Psoas muscle (tissue), 8 donors: ENCODE measurements around the gene MRPL22. TPM values are rescaled to one million over a fixed set of nuclear protein-coding genes. Genes with fewer than 3 reads are reported as not detected.

Source experiments
- ATAC-seq, 4 donors: fragments of 200-7000 bp; cut with Tn5 transposase; one replicate each; pipeline ENCODE4 v1.9.1; 2020; ENCODE audit warnings: moderate library complexity in 3 of 4, mild to moderate bottlenecking in 2 of 4
- DNase-seq, 2 donors: peaks; one replicate each; pipeline ENCODE4 v3.0.0-alpha.2; 2020
- H3K27ac ChIP-seq: fragments of 200-600 bp; one replicate; pipeline ENCODE4 v1.8.0; 2022
- H3K27me3 ChIP-seq, 3 donors: fragments of 200-600 bp in 1 of 3; one replicate each; pipeline versions ENCODE4 v1.6.1 to v1.8.0; 2013 to 2022; ENCODE audit warnings: low read length in 2 of 3, mild to moderate bottlenecking in 2 of 3, moderate library complexity in 1 of 3; ENCODE audit not compliant: insufficient read depth in 3 of 3
- H3K36me3 ChIP-seq, 2 donors: fragments of 200-600 bp in 1 of 2; one replicate each; pipeline versions ENCODE4 v1.6.1 to v1.8.0; 2013 to 2022; ENCODE audit warnings: low read depth in 1 of 2, mild to moderate bottlenecking in 1 of 2, moderate library complexity in 1 of 2; ENCODE audit not compliant: insufficient read depth in 1 of 2
- H3K4me1 ChIP-seq: fragments of 200-600 bp; one replicate; pipeline ENCODE4 v1.8.0; 2022
- H3K4me3 ChIP-seq: fragments of 200-600 bp; one replicate; pipeline ENCODE4 v1.8.0; 2022; ENCODE audit warnings: mild to moderate bottlenecking
- H3K9me3 ChIP-seq: fragments of 200-600 bp; one replicate; pipeline ENCODE4 v1.8.0; 2022
- WGBS, 3 donors: extraction: QIAGEN DNeasy Blood & Tissue Kit; methylation state at CpG; one replicate each; pipeline versions ENCODE4 v1.1.6 to v1.1.7; 2013; 5-methylcytosine and 5-hydroxymethylcytosine counted together
- intact Hi-C, 2 donors: fragments of 100-400 bp; cut with DNase I; formaldehyde crosslinking; loops; one replicate each; pipeline versions ENCODE4 v1.11.0 to v1.14.2; 2022
- polyA plus RNA-seq, 3 donors: library from polyadenylated mRNA; stranded (reverse); fragments of 200-250 nt; gene quantifications; one replicate each; pipeline ENCODE4 v1.2.3, GENCODE V29; 2013
- total RNA-seq, 4 donors: library from RNA; stranded (reverse); fragmentation: NEBNext Ultra II Directional in 2 of 4; extraction: Animal tissue kit (Norgen Biotek cat#: 25700) in 2 of 4; gene quantifications; one replicate each; pipeline versions ENCODE4 v1.2.1 to v1.2.4, GENCODE V29; 2021 to 2023
- TF ChIP-seq, protein P1 (sequence below): fragments of 200-600 bp; IDR thresholded peaks from one replicate; pipeline ENCODE4 v1.8.0; 2022; ENCODE audit warnings: antibody characterized with exemption
- donor health status: healthy with polysubstance abuse.
- donor health status: DM: no; HTN: no; CAD: no; lungs with moderate emphysema.
- donor health status: Bipolar disorder and iron deficiency.
- donor health status: healthy.
- donor health status: DM: yes; HTN: yes; CAD: no.
- donor health status: DM: no; HTN: no; CAD: no.
- donor health status: DM: no; HTN: no; CAD: no.
- donor health status: DM: yes; HTN: yes; CAD: no.

MRPL22 gene
- total and polyA plus RNA-seq, 7 donors: 28.4 to 83.6 (median 46.7) TPM

DNA sequence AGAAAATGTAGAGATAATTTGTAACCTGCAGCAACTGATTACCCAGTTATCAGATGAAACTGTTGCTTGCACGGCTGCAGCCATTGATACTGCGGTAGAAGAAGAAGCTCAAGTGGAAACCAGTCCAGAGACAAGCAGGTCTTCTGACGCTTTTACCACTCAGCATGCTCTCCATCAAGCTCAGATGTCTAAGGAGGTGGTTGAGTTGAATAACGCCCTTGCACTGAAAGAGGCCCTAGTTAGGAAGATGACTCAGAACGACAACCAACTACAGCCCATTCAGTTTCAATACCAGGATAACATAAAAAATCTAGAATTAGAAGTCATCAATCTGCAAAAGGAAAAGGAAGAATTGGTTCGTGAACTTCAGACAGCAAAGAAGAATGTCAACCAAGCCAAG is 74.4 kb downstream of the MRPL22 start:
- DNase-seq (no peak), ATAC-seq (no peak)
- Histone ChIP-seq H3K4me1 (no peaks in the 10 kb centered on the region), H3K27ac (no peak overlapping the region), H3K27me3 (no peaks in the 10 kb centered on the region), H3K4me3 (no peak overlapping the region), H3K9me3 (no peaks in the 10 kb centered on the region), H3K36me3 (no peaks in the 10 kb centered on the region)
- 73 to 76% (median 75%) methylated on average over 6 of the region's 6 CpGs for WGBS, 3 donors
- TF ChIP-seq, protein P1, sequence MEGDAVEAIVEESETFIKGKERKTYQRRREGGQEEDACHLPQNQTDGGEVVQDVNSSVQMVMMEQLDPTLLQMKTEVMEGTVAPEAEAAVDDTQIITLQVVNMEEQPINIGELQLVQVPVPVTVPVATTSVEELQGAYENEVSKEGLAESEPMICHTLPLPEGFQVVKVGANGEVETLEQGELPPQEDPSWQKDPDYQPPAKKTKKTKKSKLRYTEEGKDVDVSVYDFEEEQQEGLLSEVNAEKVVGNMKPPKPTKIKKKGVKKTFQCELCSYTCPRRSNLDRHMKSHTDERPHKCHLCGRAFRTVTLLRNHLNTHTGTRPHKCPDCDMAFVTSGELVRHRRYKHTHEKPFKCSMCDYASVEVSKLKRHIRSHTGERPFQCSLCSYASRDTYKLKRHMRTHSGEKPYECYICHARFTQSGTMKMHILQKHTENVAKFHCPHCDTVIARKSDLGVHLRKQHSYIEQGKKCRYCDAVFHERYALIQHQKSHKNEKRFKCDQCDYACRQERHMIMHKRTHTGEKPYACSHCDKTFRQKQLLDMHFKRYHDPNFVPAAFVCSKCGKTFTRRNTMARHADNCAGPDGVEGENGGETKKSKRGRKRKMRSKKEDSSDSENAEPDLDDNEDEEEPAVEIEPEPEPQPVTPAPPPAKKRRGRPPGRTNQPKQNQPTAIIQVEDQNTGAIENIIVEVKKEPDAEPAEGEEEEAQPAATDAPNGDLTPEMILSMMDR: no peak
- intact Hi-C loops: no loop called here

DNA sequence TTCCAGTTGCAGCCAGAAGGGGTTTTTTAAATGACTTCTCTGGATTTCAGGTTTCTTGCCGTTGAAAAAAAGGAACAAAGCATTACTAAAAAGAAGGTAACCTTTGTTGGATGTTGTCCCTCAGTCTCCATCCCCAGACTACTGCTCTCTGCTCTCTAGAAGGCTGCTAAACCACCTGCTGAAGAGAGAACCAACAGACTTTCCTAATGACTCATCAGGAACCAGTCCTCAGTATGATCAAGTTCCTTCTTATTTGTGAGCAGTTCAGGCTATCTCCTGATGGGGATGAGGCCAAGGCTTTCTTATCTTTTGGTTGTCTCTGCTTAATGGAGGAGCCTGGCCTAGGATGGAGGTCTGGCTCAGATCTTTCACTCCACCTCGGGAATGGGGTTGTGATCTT is 76.7 kb downstream of the MRPL22 start:
- DNase-seq (no peak), ATAC-seq (no peak)
- H3K9me3 ChIP-seq: no peaks in the 10 kb centered on the region
- intact Hi-C loops: no loop called here
- no peak overlapping the region for H3K27ac ChIP-seq
- no peaks in the 10 kb centered on the region for H3K27me3 ChIP-seq
- H3K36me3 ChIP-seq: no peaks in the 10 kb centered on the region
- TF ChIP-seq, protein P1: no peak
- 58 to 70% (median 59%) methylated on average over 2 of the region's 2 CpGs for WGBS, 3 donors
- H3K4me1 ChIP-seq: no peaks in the 10 kb centered on the region
- no peak overlapping the region for H3K4me3 ChIP-seq

Other genes starting within 250 kb of the MRPL22 start
- 100 to 1,000 TPM; 105 to 173 (median 162) TPM for gene LARP1, start 185.7 kb upstream of the MRPL22 start, total RNA-seq
- 100 to 1,000 TPM in 1 of 3 donors, 10 to 100 TPM in 2; 34.1 to 108 (median 48.4) TPM for gene LARP1, start 185.7 kb upstream of the MRPL22 start, polyA plus RNA-seq
- gene FAXDC2, start 90.5 kb upstream of the MRPL22 start, total RNA-seq: 10 to 100 TPM in 1 of 4 donors, 1 to 10 TPM in 3; 1.5 to 11.0 (median 2.5) TPM
- gene FAXDC2, start 90.5 kb upstream of the MRPL22 start, polyA plus RNA-seq: 1 to 10 TPM; 2.8 to 4.6 (median 4.4) TPM
- 10 to 100 TPM; 14.2 to 17.2 (median 16.2) TPM for gene CNOT8, start 82.4 kb upstream of the MRPL22 start, total RNA-seq
- 10 to 100 TPM; 14.3 to 33.9 (median 22.7) TPM for gene CNOT8, start 82.4 kb upstream of the MRPL22 start, polyA plus RNA-seq
- gene GEMIN5, start 2.9 kb upstream of the MRPL22 start, total RNA-seq: 10 to 100 TPM; 16.7 to 23.1 (median 22.5) TPM
- 10 to 100 TPM in 1 of 3 donors, 1 to 10 TPM in 2; 6.6 to 15.7 (median 8.8) TPM for gene GEMIN5, start 2.9 kb upstream of the MRPL22 start, polyA plus RNA-seq
- under 1 TPM in 3 of 4 donors, not detected in 1; 0.05 to 0.54 (median 0.09) TPM for gene KIF4B, start 72.7 kb downstream of the MRPL22 start, total RNA-seq
- under 1 TPM in 2 of 3 donors, not detected in 1; 0.01 to 0.03 TPM for gene KIF4B, start 72.7 kb downstream of the MRPL22 start, polyA plus RNA-seq